Measurements from ENCODE around the gene PIP4K2A.

Gene PIP4K2A

GRCh38 chr10:22633528-22633927 is 80.8 kb downstream of the PIP4K2A start:
- no peaks in the 10 kb centered on the region for H3K36me3 ChIP-seq (ENCODE audit: insufficient read depth, low read length)

GRCh38 chr10:22633106-22633505 is 81.3 kb downstream of the PIP4K2A start:
- no peaks in the 10 kb centered on the region for H3K4me1 ChIP-seq (ENCODE audit: insufficient read depth, low read length)
- no peaks in the 10 kb centered on the region for H3K27me3 ChIP-seq (ENCODE audit: insufficient read depth, low read length)
- H3K36me3 ChIP-seq (ENCODE audit: insufficient read depth, low read length), result no peaks in the 10 kb centered on the region
- no peak overlapping the region for H2AFZ ChIP-seq (ENCODE audit: low read depth, low read length)
- no peaks in the 10 kb centered on the region for H3K9me3 ChIP-seq (ENCODE audit: low read length)
- no peak overlapping the region for H3K4me3 ChIP-seq (ENCODE audit: low read length)

More at GRCh38 chr10:22633528-22633927, 80.8 kb downstream of the PIP4K2A start:
- H3K27me3 ChIP-seq (ENCODE audit: insufficient read depth, low read length), result no peaks in the 10 kb centered on the region
- no peak overlapping the region for H2AFZ ChIP-seq (ENCODE audit: low read depth, low read length)
- no peaks in the 10 kb centered on the region for H3K9me3 ChIP-seq (ENCODE audit: low read length)
- H3K4me1 ChIP-seq (ENCODE audit: insufficient read depth, low read length), result no peaks in the 10 kb centered on the region
- H3K4me3 ChIP-seq (ENCODE audit: low read length), result no peak overlapping the region

DNA sequence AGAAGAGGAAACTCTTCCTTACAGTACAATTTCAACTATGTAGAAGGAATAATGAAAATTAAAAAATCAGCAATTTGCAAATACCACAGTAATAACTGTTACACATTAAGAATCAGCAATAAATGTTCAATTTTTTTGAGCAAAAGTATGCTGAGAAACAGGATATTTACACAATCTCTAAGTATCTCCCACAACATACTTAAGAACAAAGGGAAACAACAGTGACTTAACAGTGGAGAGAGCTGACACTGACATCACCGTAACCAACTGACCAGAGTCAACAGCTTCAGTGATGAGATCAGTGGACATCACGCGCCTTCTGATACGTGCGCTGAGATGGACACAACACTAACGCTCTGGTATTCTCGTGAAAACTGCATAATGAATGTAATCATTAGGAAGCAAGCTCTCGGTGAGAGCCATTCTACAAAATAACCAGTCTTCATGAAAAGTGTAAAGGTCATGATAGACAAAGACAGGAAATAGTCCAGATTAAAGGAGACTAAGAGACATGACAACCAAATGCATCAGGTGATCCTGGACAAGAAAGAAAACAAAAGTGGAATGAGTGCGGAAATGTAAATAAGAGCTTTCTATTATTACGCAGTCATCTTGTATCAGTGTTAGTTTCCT is 82.6 kb downstream of the PIP4K2A start:
- Histone ChIP-seq H3K36me3 (ENCODE audit: insufficient read depth, low read length) (no peaks in the 10 kb centered on the region), H3K4me1 (ENCODE audit: insufficient read depth, low read length) (peaks cover 5% of the 10 kb centered on the region), H2AFZ (ENCODE audit: low read depth, low read length) (no peak overlapping the region), H3K4me3 (ENCODE audit: low read length) (no peak overlapping the region), H3K9me3 (ENCODE audit: low read length) (no peaks in the 10 kb centered on the region), H3K27me3 (ENCODE audit: insufficient read depth, low read length) (no peaks in the 10 kb centered on the region)

DNA sequence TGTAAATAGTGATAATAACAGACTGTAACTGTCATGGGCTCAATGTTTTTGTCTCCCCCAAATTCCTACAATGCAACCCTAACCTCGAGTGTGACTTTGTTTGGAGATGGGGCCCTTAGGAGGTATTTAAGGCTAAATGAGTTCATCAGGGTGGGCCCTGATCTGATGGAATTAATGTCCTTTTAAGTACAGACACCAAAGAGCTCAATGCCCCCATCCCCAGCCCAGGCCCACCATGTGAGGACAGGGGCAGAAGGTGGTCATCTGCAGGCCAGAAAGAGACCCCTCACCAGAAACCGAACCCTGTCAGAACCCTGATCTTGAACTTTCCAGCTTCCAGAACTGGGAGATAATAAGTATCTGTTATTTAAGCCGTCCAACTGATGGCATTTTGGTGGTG is 83.2 kb downstream of the PIP4K2A start:
- no peaks in the 10 kb centered on the region for H3K36me3 ChIP-seq (ENCODE audit: insufficient read depth, low read length)
- H2AFZ ChIP-seq (ENCODE audit: low read depth, low read length), result no peak overlapping the region
- no peak overlapping the region for H3K4me3 ChIP-seq (ENCODE audit: low read length)
- no peaks in the 10 kb centered on the region for H3K27me3 ChIP-seq (ENCODE audit: insufficient read depth, low read length)
- H3K4me1 ChIP-seq (ENCODE audit: insufficient read depth, low read length), result peaks cover 11% of the 10 kb centered on the region
- no peaks in the 10 kb centered on the region for H3K9me3 ChIP-seq (ENCODE audit: low read length)

DNA sequence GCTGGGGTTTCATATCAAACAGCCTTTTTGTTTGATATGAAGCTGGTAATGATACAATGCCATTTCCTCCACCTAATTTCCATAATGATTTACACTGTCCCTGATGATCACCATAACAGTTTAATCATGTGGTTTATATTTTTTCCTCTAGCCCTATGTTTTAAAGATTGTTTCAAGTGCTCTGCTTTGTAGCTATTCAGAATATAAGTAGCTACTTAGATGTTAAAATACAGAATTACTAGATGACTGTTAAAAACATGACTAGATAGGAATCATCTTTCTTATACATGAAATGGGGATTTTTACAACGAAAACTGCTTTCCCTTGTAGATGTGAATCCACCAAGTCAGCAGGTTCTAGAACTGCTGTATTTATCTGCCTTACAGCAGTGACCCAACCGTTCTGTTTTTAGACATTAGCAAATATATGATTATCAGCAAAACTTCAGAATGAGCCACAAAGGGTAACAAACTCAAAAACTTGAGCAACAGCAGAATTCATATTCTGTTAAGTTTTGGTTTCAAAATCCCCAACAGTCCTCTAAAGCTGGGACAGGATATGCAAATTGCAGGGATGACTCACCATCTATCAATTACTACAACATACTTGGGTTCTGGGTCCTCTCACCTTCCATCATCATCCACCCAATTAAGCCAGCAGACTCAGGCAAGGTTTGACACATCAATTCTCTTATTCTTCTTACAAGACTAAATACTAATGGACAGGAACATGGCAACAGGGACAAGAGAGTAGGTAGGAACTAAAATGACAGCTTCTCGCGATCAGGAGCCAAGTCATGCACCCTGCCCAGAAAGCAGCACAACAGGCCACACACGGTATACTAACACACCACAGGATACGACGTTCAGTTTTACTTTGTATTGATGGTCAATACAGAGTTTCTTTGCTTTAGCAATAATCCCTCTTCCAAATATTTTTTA is 83.9 kb downstream of the PIP4K2A start:
- peaks cover 18% of the 10 kb centered on the region for H3K4me1 ChIP-seq (ENCODE audit: insufficient read depth, low read length)
- no peak overlapping the region for H2AFZ ChIP-seq (ENCODE audit: low read depth, low read length)
- no peak overlapping the region for H3K4me3 ChIP-seq (ENCODE audit: low read length)
- H3K27me3 ChIP-seq (ENCODE audit: insufficient read depth, low read length), result no peaks in the 10 kb centered on the region
- H3K36me3 ChIP-seq (ENCODE audit: insufficient read depth, low read length), result no peaks in the 10 kb centered on the region
- no peaks in the 10 kb centered on the region for H3K9me3 ChIP-seq (ENCODE audit: low read length)

GRCh38 chr10:22629852-22630233 is 84.5 kb downstream of the PIP4K2A start:
- H3K27me3 ChIP-seq (ENCODE audit: insufficient read depth, low read length), result no peaks in the 10 kb centered on the region
- no peaks in the 10 kb centered on the region for H3K9me3 ChIP-seq (ENCODE audit: low read length)
- H2AFZ ChIP-seq (ENCODE audit: low read depth, low read length), result no peak overlapping the region
- no peaks in the 10 kb centered on the region for H3K36me3 ChIP-seq (ENCODE audit: insufficient read depth, low read length)
- peaks cover 25% of the 10 kb centered on the region for H3K4me1 ChIP-seq (ENCODE audit: insufficient read depth, low read length)
- no peak overlapping the region for H3K4me3 ChIP-seq (ENCODE audit: low read length)

DNA sequence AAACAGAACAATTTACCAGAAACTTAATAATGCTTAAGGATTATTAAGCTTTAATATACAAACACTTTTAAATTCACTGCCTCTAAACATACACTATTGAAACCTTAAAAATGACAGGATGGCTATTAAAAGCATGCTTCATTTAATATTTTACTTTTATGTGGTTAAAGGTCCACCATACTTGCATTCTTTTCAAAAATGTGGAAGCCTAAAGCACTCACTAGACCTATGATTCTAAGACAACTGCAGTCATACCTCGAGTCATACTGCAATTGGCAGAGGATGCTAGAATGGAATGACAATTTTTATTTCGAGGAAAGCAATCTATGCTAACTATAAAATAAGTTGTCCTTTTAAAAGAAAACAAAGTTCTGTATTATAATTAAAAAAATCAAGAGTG is 85.3 kb downstream of the PIP4K2A start:
- Histone ChIP-seq H3K27me3 (ENCODE audit: insufficient read depth, low read length) (no peaks in the 10 kb centered on the region), H3K4me1 (ENCODE audit: insufficient read depth, low read length) (peaks cover 32% of the 10 kb centered on the region), H2AFZ (ENCODE audit: low read depth, low read length) (no peak overlapping the region), H3K36me3 (ENCODE audit: insufficient read depth, low read length) (no peaks in the 10 kb centered on the region), H3K4me3 (ENCODE audit: low read length) (no peak overlapping the region), H3K9me3 (ENCODE audit: low read length) (no peaks in the 10 kb centered on the region)

GRCh38 chr10:22628309-22628708 is 86.1 kb downstream of the PIP4K2A start:
- H2AFZ ChIP-seq (ENCODE audit: low read depth, low read length), result no peak overlapping the region
- no peaks in the 10 kb centered on the region for H3K27me3 ChIP-seq (ENCODE audit: insufficient read depth, low read length)
- no peak overlapping the region for H3K4me3 ChIP-seq (ENCODE audit: low read length)
- H3K4me1 ChIP-seq (ENCODE audit: insufficient read depth, low read length), result peaks cover 40% of the 10 kb centered on the region
- H3K9me3 ChIP-seq (ENCODE audit: low read length), result no peaks in the 10 kb centered on the region
- no peaks in the 10 kb centered on the region for H3K36me3 ChIP-seq (ENCODE audit: insufficient read depth, low read length)

- peaks cover 41% of the 10 kb centered on the region for H3K4me1 ChIP-seq (ENCODE audit: insufficient read depth, low read length)
- no peak overlapping the region for H2AFZ ChIP-seq (ENCODE audit: low read depth, low read length)
- no peaks in the 10 kb centered on the region for H3K27me3 ChIP-seq (ENCODE audit: insufficient read depth, low read length)
- H3K36me3 ChIP-seq (ENCODE audit: insufficient read depth, low read length), result no peaks in the 10 kb centered on the region
- no peaks in the 10 kb centered on the region for H3K9me3 ChIP-seq (ENCODE audit: low read length)
- H3K4me3 ChIP-seq (ENCODE audit: low read length), result no peak overlapping the region
Observed at GRCh38 chr10:22626784-22627183, 87.6 kb downstream of the PIP4K2A start.

GRCh38 chr10:22625516-22626290 is 88.7 kb downstream of the PIP4K2A start:
- Histone ChIP-seq H3K9me3 (ENCODE audit: low read length) (no peaks in the 10 kb centered on the region), H3K4me3 (ENCODE audit: low read length) (no peak overlapping the region), H3K27me3 (ENCODE audit: insufficient read depth, low read length) (no peaks in the 10 kb centered on the region), H3K36me3 (ENCODE audit: insufficient read depth, low read length) (no peaks in the 10 kb centered on the region), H3K4me1 (ENCODE audit: insufficient read depth, low read length) (peaks cover 41% of the 10 kb centered on the region), H2AFZ (ENCODE audit: low read depth, low read length) (no peak overlapping the region)

- Histone ChIP-seq H3K4me1 (ENCODE audit: insufficient read depth, low read length) (peaks cover 41% of the 10 kb centered on the region), H3K9me3 (ENCODE audit: low read length) (no peaks in the 10 kb centered on the region), H3K27me3 (ENCODE audit: insufficient read depth, low read length) (no peaks in the 10 kb centered on the region), H2AFZ (ENCODE audit: low read depth, low read length) (no peak overlapping the region), H3K4me3 (ENCODE audit: low read length) (no peak overlapping the region), H3K36me3 (ENCODE audit: insufficient read depth, low read length) (no peaks in the 10 kb centered on the region)
Observed at GRCh38 chr10:22624287-22624738, 90.1 kb downstream of the PIP4K2A start.

- peaks cover 41% of the 10 kb centered on the region for H3K4me1 ChIP-seq (ENCODE audit: insufficient read depth, low read length)
- no peaks in the 10 kb centered on the region for H3K9me3 ChIP-seq (ENCODE audit: low read length)
Observed at GRCh38 chr10:22623633-22624253, 90.6 kb downstream of the PIP4K2A start.

More at GRCh38 chr10:22623633-22624253, 90.6 kb downstream of the PIP4K2A start:
- Histone ChIP-seq H3K36me3 (ENCODE audit: insufficient read depth, low read length) (no peaks in the 10 kb centered on the region), H3K27me3 (ENCODE audit: insufficient read depth, low read length) (no peaks in the 10 kb centered on the region), H3K4me3 (ENCODE audit: low read length) (no peak overlapping the region), H2AFZ (ENCODE audit: low read depth, low read length) (no peak overlapping the region)
